GM21528 (cell line): ENCODE measurements around the gene CPB1.

ENCODE experiments used
- ATAC-seq: cut with Tn5 transposase; IDR thresholded peaks from one replicate; pipeline ENCODE4 v1.9.1; 2021; ENCODE audit warnings: mild to moderate bottlenecking, moderate library complexity; ENCODE audit not compliant: unreplicated experiment, low FRiP score

Gene CPB1

GRCh38 chr3:148879256-148879655, 51.6 kb downstream of the CPB1 start:
- no peak for ATAC-seq

DNA sequence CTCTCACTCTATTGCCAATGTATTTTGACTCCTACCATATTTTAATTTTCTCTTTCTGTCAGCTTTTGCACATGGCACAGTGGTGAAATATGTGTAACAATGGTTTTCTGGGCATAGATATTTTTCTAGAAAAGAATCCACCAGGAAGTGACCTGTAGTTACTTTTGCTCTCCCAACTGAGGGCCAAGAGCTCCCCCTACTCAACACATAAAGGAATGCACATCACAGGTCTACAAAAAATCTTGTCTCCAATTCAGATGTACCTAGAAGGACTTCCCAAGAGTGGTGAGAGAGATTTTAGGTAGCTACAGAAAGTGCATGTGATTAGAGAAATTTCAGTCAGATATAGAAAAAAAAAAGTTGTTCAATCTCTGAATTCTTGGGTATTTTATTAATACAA, 53.1 kb downstream of the CPB1 start:
- ATAC-seq = no peak

- no peak for ATAC-seq
Measured at GRCh38 chr3:148881286-148881685, 53.7 kb downstream of the CPB1 start.

- ATAC-seq = no peak
Measured at GRCh38 chr3:148882288-148882687, 54.7 kb downstream of the CPB1 start.

DNA sequence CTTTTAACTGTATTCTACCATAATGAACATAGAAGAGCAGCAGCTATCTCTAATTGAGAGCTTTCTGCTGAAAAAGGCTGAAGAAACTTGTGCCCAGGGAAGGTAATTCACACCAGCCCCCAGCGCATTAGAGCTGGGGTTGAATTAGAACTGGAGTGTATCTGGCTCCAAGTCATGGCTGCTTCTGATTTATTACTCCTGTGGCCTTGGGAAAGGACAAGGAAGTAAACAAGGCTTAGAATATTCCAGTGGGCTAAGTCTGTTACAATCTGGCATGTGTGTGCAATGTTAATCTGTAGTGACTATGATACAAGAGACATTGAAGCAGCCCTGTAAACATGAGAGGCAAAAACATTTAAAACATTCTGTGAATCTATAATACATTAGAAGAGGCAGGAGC, 55.6 kb downstream of the CPB1 start:
- no peak for ATAC-seq

GRCh38 chr3:148884261-148884660, 56.6 kb downstream of the CPB1 start:
- ATAC-seq = no peak

- ATAC-seq = no peak
Measured at GRCh38 chr3:148889828-148890227, 62.2 kb downstream of the CPB1 start.

- ATAC-seq = no peak
Measured at GRCh38 chr3:148896062-148896461, 68.5 kb downstream of the CPB1 start.

DNA sequence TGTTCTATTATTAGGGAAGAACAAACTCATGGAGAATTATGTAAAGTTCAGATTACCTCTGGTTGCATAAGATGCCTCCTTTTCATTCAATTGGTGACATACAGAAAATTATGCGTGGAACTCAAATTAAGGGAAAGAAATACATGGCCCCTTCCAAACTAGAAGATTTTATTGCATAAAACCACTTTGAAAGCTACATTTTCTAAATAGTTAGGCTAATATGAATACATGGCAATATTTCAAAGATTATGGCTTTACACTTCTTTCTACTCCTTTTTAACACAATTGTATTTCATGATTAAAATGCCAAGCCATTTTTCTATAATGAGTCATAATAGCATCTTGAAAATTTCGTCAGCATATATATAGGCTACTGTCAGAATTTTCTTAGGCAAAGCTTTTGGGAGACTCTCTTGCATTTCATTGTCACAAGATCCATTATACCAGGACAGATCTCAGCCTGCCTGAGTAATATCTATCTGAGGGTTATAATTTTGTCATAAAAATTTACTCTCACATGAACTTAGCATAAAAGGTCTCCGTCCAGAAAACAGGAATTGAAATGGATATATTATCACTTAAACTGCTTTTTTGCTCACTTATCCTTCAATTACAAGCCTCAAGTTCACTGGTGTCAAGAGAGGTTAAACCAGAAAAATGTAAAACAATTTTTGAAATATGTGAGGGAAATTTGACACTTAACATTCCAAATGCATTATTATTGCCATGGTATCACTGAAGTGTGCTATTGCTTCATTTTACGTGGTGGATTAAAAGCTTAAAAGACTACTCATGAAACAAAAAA, 74.6 kb downstream of the CPB1 start:
- no peak for ATAC-seq

- no peak for ATAC-seq
Measured at GRCh38 chr3:148903022-148903442, 75.4 kb downstream of the CPB1 start.

DNA sequence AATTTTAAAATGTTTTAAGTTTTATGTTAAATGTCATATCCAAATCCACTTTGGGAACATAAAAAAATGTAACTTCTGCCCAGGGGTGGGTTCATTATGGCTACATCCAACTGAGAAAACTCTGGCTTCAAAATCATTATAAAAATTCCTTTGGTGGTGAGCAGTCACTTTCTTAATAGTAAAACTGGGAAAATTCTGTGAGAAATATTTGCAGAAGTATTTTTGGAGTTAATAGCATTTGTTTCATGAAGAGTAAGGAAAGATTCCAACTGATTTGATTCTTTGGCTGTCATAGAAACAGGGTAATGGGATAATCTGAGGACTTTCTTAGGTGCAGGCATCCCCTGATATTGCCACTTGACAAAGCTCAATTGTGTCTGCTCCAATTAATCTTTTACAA, 76.3 kb downstream of the CPB1 start:
- ATAC-seq = no peak

DNA sequence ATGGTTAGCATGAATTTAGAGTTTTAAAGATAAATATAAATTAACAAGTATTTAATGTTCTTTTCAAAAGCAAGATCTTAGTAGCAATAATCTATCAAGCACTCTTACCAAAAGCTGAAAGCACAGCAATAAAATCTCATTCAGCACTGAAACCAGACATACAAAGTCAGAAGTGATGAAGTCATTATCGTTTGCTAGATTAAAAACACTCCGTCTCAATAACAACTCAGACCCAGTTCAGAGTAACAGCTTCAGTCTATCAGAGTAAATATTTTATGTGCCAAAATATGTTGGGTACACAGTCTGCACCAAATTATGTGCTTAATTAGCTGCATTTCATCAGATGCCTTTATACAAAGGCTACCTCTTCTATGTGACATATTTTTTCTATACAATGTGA, 79.1 kb downstream of the CPB1 start:
- no peak for ATAC-seq
